HL-60/S4 (cell line): ENCODE data around the gene HMOX1.
"Not testable (repeated sequence)": the region's sequence is repeated elsewhere in the genome, so short reads cannot be mapped to it uniquely, and the experiment has no call there.

ENCODE experiments used
- in situ Hi-C: fragments of 300-500 bp; cut with MboI; formaldehyde crosslinking; loops from 2 replicates; pipeline ENCODE4 v1.14.3; 2022; ENCODE audit warnings: low sequenced_read_pairs

HMOX1 gene

GRCh38 chr22:35377735-35378134 is 3.2 kb upstream of the HMOX1 start:
- in situ Hi-C loops = no loop called here

DNA sequence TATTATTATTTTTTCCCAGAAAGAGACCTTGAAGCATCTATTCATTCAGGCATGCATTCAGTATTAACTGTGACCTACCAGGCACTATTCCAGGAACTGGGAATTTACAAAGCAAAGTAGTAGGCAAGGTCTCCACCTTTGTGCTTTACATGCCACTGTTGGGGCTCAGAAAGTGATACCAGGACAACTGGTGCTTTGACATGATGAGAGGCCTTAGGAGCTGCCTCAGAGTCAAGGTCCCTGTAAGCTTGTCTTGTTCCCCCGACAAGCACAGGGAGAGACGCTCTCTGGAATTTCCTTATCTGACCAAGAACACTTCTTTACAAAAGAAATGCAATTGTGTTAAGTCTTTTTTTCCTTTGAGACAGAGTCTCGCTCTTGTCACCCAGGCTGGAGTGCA is 2.3 kb upstream of the HMOX1 start:
- in situ Hi-C loops = no loop called here

- in situ Hi-C loops = no loop called here
These were observed 1.5 kb upstream of the HMOX1 start for GRCh38 chr22:35379146-35379993.

GRCh38 chr22:35380013-35380412 is 883 bp upstream of the HMOX1 start:
- in situ Hi-C loops = no loop called here

DNA sequence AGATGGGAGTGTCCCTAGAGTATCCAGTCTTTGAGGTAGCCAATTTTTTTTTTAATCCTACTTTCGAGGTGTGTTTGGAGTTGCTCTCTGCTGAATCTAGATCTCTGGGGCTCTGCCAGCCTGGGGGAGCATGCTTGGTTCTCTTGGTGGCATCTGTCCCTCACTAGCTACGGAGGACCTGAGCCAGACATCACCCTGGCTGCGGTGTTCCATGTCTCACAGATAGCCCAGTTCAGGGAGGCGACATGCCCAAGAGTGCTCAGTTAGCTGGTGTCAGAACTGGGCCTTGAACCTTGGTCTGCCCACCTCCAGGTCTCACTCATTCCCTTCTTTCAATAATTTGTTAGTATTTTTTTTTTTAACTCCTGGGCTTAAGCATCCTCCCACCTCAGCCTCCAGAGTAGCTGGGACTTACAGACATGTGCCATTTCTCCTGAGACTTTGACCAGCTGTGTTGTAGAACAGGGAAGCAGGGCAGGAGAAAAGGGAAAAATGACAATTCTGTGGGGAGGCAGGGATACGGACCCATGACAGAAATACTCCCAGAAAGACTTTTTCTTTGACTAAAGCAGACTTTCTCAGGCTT is 621 bp downstream of the HMOX1 start:
- in situ Hi-C loops = no loop called here

DNA sequence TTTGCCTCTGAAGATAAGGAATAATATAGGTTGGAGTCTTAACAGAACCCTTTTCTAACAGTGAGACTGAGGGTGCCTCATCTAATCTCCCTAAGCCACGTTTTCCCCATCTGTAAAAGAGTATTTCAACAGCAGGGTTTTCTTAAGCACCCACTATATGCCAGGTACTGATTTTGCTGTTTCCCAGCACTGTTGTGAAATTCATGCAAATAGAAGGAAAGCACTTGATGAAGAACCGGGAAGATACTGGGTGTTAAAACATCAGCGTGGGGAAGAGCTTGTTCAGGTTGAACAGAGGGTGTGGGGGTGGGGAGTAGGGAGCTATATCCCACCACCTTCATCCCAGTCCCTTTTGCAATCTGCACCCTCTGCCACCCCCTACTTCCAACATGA is 2.8 kb downstream of the HMOX1 start:
- in situ Hi-C loops = no loop called here

- in situ Hi-C loops = no loop called here
These were observed 3.6 kb downstream of the HMOX1 start for GRCh38 chr22:35384527-35384926.

DNA sequence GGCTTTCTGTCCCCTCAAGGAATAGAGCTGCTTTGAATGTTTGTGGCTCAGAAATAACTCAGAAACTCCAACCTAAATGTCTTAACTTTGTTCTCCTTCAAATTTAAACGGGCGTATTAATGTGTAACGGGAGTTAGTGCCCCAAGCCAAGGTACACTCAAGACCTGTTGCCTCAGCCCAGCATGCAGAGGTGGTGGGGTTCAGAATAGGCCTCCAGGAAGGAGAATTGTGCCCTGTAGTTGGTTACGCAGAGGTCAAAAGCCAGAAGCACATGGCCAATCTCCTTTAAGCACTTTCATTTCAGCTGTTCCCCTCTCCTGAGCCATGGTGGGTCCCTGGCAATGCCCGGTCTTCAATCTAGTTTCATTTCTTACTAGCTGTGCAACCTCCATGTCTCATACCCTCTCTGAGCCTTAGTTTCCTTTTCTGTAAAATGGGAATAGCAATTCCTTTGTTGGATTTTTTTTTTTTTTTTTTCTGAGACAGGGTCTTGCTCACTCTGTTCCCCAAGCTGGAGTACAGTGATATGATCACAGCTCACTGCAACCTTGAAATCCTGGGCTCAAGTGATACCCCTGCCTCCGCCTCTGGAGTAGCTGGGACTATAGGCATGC is 4.2 kb downstream of the HMOX1 start:
- in situ Hi-C loops = no loop called here

GRCh38 chr22:35386670-35387288 is 5.9 kb downstream of the HMOX1 start:
- in situ Hi-C loops = no loop called here

DNA sequence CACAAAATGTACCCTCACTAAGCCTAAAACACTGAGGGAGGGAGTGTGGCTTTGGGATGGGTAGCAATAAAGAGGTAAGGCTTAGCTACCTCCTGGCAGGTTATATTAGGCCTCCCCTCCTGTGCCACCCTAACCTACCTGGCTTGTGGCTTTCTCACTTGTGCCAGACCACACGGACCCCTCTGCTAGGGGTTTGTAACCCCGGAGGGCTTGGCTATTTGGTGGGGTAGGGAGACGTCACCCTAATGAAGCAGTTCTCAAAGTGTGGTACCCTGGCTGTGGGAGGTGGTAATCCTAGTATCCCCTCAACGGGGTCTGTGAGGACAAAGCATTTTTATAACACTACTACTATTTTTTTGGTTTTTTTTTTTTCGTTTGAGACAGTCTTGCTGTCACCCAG is 10.0 kb downstream of the HMOX1 start:
- in situ Hi-C loops = no loop called here

- in situ Hi-C loops = no loop called here
These were observed 11.5 kb downstream of the HMOX1 start for GRCh38 chr22:35392357-35392756.

GRCh38 chr22:35393116-35394010 is 12.5 kb downstream of the HMOX1 start:
- in situ Hi-C loops = no loop called here

- in situ Hi-C loops = no loop called here
These were observed 13.1 kb downstream of the HMOX1 start for GRCh38 chr22:35394011-35394312.

DNA sequence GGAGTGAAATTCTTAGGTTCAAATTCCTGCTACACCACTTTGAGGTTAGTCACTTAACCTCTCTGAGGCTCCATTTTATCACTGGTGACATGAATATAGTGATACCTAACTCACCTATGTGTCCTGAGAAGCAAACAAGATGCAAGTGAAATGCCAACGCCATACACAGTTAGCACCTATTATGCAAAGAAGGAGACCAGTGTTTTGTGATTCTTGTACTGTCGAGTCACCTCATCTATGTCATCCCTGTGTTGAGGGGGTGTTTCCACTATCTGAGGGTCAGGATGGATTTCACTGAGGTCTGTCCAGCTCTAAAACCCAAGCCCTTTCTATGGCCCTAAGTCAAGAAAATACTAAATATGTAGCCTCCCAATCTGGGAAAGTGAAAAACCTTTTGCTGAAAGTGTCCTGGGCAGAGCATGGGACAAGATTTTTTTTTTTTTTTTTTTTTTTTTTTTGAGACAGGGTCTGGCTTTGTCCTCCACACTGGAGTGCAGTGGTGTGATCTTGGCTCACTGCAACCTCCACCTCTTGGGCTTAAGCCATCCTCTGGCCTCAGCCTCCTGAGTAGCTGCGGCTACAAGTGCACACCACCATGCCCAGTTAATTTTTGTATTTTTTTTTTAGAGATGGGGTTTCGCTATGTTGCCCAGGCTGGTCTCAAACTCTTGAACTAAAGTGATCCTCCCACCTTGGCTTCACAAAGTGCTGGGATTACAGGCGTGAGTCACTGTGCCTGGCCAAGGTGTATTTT is 14.1 kb downstream of the HMOX1 start:
- in situ Hi-C loops = no loop called here

DNA sequence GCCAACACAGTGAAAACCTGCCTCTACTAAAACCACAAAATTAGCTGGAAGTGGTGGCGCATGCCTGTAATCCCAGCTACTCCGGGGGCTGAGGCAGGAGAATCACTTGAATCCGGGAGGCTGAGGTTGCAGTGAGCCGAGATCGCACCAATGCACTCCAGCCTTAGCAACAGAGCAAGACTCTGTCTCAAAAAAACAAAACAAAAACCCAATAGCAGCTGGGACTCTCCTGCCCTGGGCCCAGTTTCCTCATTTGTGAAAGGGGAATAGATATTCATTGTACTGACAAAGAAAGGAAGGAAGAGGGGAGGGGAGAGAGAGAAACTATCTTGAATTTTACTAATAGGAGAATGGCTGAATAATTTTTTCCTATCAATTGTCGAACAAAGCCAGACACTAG is 15.7 kb downstream of the HMOX1 start:
- in situ Hi-C loops = not testable (repeated sequence)

- in situ Hi-C loops = no loop called here
These were observed 16.4 kb downstream of the HMOX1 start for GRCh38 chr22:35397095-35397904.

DNA sequence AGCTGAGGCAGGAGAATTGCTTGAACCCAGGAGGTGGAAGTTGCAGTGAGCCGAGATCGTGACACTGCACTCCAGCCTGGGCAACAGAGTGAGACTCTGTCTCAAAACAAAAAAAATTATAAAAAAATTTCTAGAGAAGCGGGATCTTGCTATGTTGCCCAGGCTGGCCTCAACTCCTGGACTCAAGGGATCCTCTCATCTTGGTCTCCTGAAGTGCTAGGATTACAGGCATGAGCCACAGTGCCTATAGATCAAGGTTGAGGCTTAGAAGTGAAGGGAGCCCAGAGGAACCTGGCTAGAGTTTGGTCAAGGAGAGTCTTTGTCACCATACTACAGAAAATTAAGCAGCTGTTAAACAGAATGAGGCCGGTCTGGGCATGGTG is 17.7 kb downstream of the HMOX1 start:
- in situ Hi-C loops = no loop called here

DNA sequence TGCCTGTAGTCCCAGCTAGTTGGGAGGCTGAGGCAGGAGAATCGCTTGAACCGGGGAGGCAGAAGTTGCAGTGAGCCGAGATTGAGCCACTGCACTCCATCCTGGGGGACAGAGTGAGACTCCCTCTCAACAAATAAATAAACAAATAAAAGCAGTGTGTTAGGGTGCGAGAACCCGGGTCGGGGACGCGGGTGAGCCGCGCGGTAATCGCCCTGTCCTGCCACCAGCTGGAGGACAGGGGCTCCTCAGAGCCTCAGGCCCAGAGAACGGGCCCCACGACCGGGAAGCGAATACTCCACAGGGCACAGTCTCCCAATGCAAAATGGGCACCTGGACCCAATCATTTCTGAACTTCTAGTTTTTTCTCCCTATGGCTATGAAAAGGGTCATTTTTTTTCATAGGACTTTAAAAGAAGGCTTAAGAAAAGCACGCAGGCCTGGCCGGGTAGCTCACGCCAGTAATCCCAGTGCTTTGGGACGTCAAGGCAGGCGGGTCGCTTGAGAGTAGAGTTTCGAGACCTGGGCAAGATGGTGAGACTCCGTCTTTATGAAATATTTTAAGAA is 18.3 kb downstream of the HMOX1 start:
- in situ Hi-C loops = no loop called here
